Measurements from ENCODE around the gene TCEA2. TPM values are rescaled to one million over a fixed set of nuclear protein-coding genes. Genes with fewer than 3 reads are reported as not detected.

TCEA2 gene
- polyA plus RNA-seq, 3 donors, result 15.7 to 24.3 (median 16.0) TPM

DNA sequence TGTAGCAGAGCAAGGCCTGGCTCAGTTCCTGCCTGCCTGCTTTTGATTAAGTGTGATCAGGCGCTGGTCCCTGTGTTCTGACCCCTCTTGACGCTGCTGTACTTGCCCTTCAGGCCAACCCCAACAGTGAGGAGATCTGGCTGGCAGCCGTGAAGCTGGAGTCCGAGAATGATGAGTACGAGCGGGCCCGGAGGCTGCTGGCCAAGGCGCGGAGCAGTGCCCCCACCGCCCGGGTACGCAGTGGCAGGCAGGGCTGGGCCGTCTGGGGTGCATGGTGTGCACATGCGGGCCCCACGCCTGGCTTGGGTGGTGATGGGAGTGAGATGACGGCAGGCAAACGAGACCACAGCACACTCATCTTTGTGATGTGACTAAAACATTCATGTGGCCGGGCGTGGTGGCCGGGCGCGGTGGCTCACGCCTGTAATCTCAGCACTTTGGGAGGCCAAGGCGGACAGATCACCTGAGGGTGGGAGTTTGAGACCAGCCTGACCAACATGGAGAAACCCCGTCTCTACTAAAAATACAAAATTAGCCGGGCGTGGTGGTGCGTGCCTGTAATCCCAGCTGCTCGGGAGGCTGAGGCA lies 37.1 kb upstream of the TCEA2 start:
- H3K4me2 ChIP-seq (replicated peaks; ENCODE audit: extremely low read depth, low read length, poor library complexity, severe bottlenecking), result no peak overlapping the region
- H3K27ac ChIP-seq (ENCODE audit: low read depth in 1 of 2, low read length in 2 of 2), result no peak overlapping the region
- H3K4me3 ChIP-seq (replicated peaks in 1 of 3; ENCODE audit: low read depth in 2 of 3, low read length in 3 of 3), result no peak overlapping the region
- intact Hi-C loops (cut with micrococcal nuclease), result no loop called here
- H3K36me3 Mint-ChIP-seq, result peaks cover 92 to 100% of the 10 kb centered on the region in 2 donors
- no peak overlapping the region for H3K4me3 Mint-ChIP-seq
- H3K36me3 ChIP-seq (replicated peaks in 1 of 2; ENCODE audit: control insufficient read depth in 1 of 2, insufficient read depth in 2 of 2, low read length in 2 of 2), result peaks cover 92 to 100% of the 10 kb centered on the region in 2 donors
- no peaks in the 10 kb centered on the region for H3K4me1 ChIP-seq (ENCODE audit: control insufficient read depth in 1 of 2, insufficient read depth in 2 of 2, low read length in 2 of 2)
- no peaks in the 10 kb centered on the region for H3K9me3 ChIP-seq (replicated peaks in 1 of 2; ENCODE audit: control insufficient read depth in 1 of 2, insufficient read depth in 1 of 2, low read length in 2 of 2)
- peaks cover 0 to 3% (median 0%) of the 10 kb centered on the region in 3 donors for H3K27me3 Mint-ChIP-seq (ENCODE audit: low read depth in 3 of 3)
- H3K27ac Mint-ChIP-seq, result no peak overlapping the region
- no peak overlapping the region for H2AFZ ChIP-seq (ENCODE audit: insufficient read depth, low read depth, low read length, poor library complexity, severe bottlenecking)
- no peaks in the 10 kb centered on the region for H3K27me3 ChIP-seq (ENCODE audit: control insufficient read depth in 2 of 2, insufficient read depth in 2 of 2, low read length in 2 of 2)
- peaks cover 0 to 2% (median 0%) of the 10 kb centered on the region in 7 donors for H3K9me3 Mint-ChIP-seq
- no peak for DNase-seq
- H3K4me1 Mint-ChIP-seq, result no peaks in the 10 kb centered on the region
- 99% methylated on average over 21 of the region's 29 CpGs for WGBS (ENCODE audit: insufficient coverage)
- H4K20me1 ChIP-seq (ENCODE audit: insufficient read depth, low read length), result peaks cover 10% of the 10 kb centered on the region
- TF ChIP-seq, protein P1, sequence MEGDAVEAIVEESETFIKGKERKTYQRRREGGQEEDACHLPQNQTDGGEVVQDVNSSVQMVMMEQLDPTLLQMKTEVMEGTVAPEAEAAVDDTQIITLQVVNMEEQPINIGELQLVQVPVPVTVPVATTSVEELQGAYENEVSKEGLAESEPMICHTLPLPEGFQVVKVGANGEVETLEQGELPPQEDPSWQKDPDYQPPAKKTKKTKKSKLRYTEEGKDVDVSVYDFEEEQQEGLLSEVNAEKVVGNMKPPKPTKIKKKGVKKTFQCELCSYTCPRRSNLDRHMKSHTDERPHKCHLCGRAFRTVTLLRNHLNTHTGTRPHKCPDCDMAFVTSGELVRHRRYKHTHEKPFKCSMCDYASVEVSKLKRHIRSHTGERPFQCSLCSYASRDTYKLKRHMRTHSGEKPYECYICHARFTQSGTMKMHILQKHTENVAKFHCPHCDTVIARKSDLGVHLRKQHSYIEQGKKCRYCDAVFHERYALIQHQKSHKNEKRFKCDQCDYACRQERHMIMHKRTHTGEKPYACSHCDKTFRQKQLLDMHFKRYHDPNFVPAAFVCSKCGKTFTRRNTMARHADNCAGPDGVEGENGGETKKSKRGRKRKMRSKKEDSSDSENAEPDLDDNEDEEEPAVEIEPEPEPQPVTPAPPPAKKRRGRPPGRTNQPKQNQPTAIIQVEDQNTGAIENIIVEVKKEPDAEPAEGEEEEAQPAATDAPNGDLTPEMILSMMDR (IDR thresholded peaks at IDR 0.05), result no peak
- no peak overlapping the region for H3K9ac ChIP-seq (ENCODE audit: insufficient read depth, low read length, poor library complexity, severe bottlenecking)
- H3K79me2 ChIP-seq (ENCODE audit: insufficient read depth, low read length), result no peaks in the 10 kb centered on the region

DNA sequence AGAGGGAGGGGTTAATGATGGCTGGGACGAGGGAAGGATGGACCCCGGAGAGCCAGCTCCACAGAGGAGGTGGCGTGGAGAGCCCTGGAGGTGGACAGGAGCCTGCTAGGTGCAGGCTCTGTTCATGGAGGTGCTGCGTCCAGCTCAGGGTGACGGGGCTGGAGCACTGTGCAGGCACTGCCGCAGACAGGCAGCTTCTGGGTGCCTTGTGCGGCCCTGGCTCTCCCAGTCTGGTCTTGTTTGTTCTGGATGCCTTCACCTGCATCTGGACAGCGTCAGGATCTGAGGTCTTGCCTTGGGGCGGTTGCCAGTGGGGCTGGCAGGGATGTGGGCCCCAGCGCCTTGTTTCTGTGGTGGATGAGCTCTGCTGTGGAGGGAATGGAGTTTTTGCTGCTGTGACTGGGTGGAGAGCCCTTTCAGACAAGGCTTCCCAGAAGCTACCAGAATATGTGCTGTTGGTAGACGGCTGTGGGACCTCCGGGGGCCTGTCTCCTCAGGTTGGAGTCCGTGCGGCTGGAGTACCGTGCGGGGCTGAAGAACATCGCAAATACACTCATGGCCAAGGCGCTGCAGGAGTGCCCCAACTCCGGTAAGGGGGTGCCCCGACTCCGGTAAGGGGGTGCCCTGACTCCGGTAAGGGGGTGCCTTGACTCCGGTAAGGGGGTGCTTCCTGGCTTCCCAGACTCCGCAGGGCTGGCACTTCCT lies 34.9 kb upstream of the TCEA2 start:
- Histone ChIP-seq H3K36me3 (replicated peaks in 1 of 2; ENCODE audit: control insufficient read depth in 1 of 2, insufficient read depth in 2 of 2, low read length in 2 of 2) (peaks cover 93 to 100% of the 10 kb centered on the region in 2 donors), H3K79me2 (ENCODE audit: insufficient read depth, low read length) (no peaks in the 10 kb centered on the region), H3K9me3 (replicated peaks in 1 of 2; ENCODE audit: control insufficient read depth in 1 of 2, insufficient read depth in 1 of 2, low read length in 2 of 2) (no peaks in the 10 kb centered on the region), H3K27ac (ENCODE audit: low read depth in 1 of 2, low read length in 2 of 2) (no peak overlapping the region), H3K9ac (ENCODE audit: insufficient read depth, low read length, poor library complexity, severe bottlenecking) (no peak overlapping the region), H3K4me2 (replicated peaks; ENCODE audit: extremely low read depth, low read length, poor library complexity, severe bottlenecking) (no peak overlapping the region), H3K27me3 (ENCODE audit: control insufficient read depth in 2 of 2, insufficient read depth in 2 of 2, low read length in 2 of 2) (no peaks in the 10 kb centered on the region), H2AFZ (ENCODE audit: insufficient read depth, low read depth, low read length, poor library complexity, severe bottlenecking) (no peak overlapping the region), H4K20me1 (ENCODE audit: insufficient read depth, low read length) (peaks cover 5% of the 10 kb centered on the region), H3K4me1 (ENCODE audit: control insufficient read depth in 1 of 2, insufficient read depth in 2 of 2, low read length in 2 of 2) (no peaks in the 10 kb centered on the region), H3K4me3 (replicated peaks in 1 of 3; ENCODE audit: low read depth in 2 of 3, low read length in 3 of 3) (no peak overlapping the region)
- Mint-ChIP-seq H3K4me1 (no peaks in the 10 kb centered on the region), H3K4me3 (no peak overlapping the region), H3K36me3 (peaks cover 93 to 100% of the 10 kb centered on the region in 2 donors), H3K27ac (peak overlapping the region in 1 of 7 donors; percentile 0), H3K9me3 (peaks cover 0 to 2% (median 0%) of the 10 kb centered on the region in 7 donors), H3K27me3 (ENCODE audit: low read depth in 3 of 3) (peaks cover 0 to 3% (median 2%) of the 10 kb centered on the region in 3 donors)
- intact Hi-C loops (cut with micrococcal nuclease), result no loop called here
- TF ChIP-seq, protein P1 (IDR thresholded peaks at IDR 0.05), result no peak
- no peak for DNase-seq
- WGBS (ENCODE audit: insufficient coverage), result 97% methylated on average over 20 of the region's 24 CpGs

Data from CD14-positive monocyte (primary cell).